Loucy (cell line): ENCODE measurements around the gene MYO3A.

ENCODE experiments used
- CTCF ChIP-seq: fragments of 200-600 bp; sonication (generic); conservative IDR thresholded peaks from 2 replicates; pipeline ENCODE4 v1.5.1; 2014; ENCODE audit warnings: mild to moderate bottlenecking, antibody characterized with exemption, low read length
- EZH2phosphoT487 ChIP-seq: fragments of 200-600 bp; IDR thresholded peaks from 2 replicates; pipeline ENCODE4 v1.6.1; 2018; ENCODE audit warnings: antibody characterized with exemption, mild to moderate bottlenecking, moderate library complexity, borderline replicate concordance

GRCh38 chr10:25888627-25889026, 45.4 kb upstream of the MYO3A start:
- TF ChIP-seq CTCF (no peak), EZH2phosphoT487 (no peak)
